DND-41 (cell line): Measurements from ENCODE around the gene DDIT3.

Source experiments
- CTCF ChIP-seq: IDR thresholded peaks from 2 replicates; pipeline ENCODE4 v1.5.1; 2012; ENCODE audit warnings: borderline replicate concordance, low read length, moderate library complexity, mild to moderate bottlenecking; ENCODE audit not compliant: poor library complexity, severe bottlenecking; ENCODE audit errors: extremely low read depth
- EZH2 ChIP-seq: IDR thresholded peaks from 3 replicates; pipeline ENCODE4 v1.6.1; 2012; ENCODE audit warnings: borderline replicate concordance, low read depth, mild to moderate bottlenecking, moderate library complexity, low read length, inconsistent platforms; ENCODE audit not compliant: severe bottlenecking

- TF ChIP-seq CTCF = no peak
- TF ChIP-seq EZH2 = no peak
Observed at GRCh38 chr12:57470286-57470969, 49.9 kb downstream of the DDIT3 start.
